A549 (cell line): Measurements from ENCODE around the gene ZNF385D. TPM values are rescaled to one million over a fixed set of nuclear protein-coding genes. Genes with fewer than 3 reads are reported as not detected.

Experiments
- ATAC-seq, 2 experiments: fragments of 200-7000 bp in 1 of 2; fragments of >200 bp in 1 of 2; cut with Nextera tagmentation in 1 of 2; cut with Tn5 transposase in 1 of 2; 3 replicates each; pipeline versions ENCODE4 v1.8.0 to v1.9.1; 2018 to 2020; ENCODE audit warnings: mild to moderate bottlenecking in 1 of 2, moderate library complexity in 1 of 2
- CTCF ChIA-PET: fragments of 300-600 bp; sonication (Branson Sonifier 250); formaldehyde crosslinking; extraction: SDS; loops from one replicate; lab custom pipeline; 2021; ENCODE audit warnings: antibody characterized with exemption, inconsistent platforms; lab: Yijun Ruan, JAX
- POLR2A ChIA-PET: fragments of 350-600 bp; formaldehyde crosslinking; extraction: SDS; loops from one replicate; lab custom pipeline; 2021; ENCODE audit warnings: antibody characterized with exemption, inconsistent platforms; lab: Yijun Ruan, JAX
- DNase-seq, 2 experiments: peaks; one replicate each; pipeline versions ENCODE4 v3.0.0 to v3.0.0-alpha.2; 2011 to 2016; ENCODE audit warnings: low read depth in 1 of 2, low spot score in 1 of 2
- FAIRE-seq: peaks from 2 replicates; lab custom pipeline; 2011; peaks lifted over from hg19 to GRCh38; lab: Jason Lieb, UNC
- H3K27ac ChIP-seq, 2 experiments: fragments of >200 bp; sonication (Bioruptor Twin); formaldehyde crosslinking; 3 replicates each; pipeline ENCODE4 v1.5.1; 2016 to 2017
- H3K4me1 ChIP-seq: fragments of >200 bp; sonication (Bioruptor Twin); formaldehyde crosslinking; 3 replicates; pipeline ENCODE4 v1.6.1; 2016
- H3K4me2 ChIP-seq: fragments of >200 bp; sonication (Bioruptor Twin); formaldehyde crosslinking; 3 replicates; pipeline ENCODE4 v1.6.1; 2016
- H3K4me3 ChIP-seq: fragments of >200 bp; sonication (Bioruptor Twin); formaldehyde crosslinking; 3 replicates; pipeline ENCODE4 v1.5.1; 2016
- H3K9me3 ChIP-seq: fragments of >200 bp; sonication (Bioruptor Twin); formaldehyde crosslinking; 3 replicates; pipeline ENCODE4 v1.6.1; 2016
- BHLHE40 ChIP-seq: IDR thresholded peaks from 2 replicates; pipeline ENCODE4 v1.6.1; 2012; ENCODE audit warnings: low read depth, low read length, inconsistent platforms
- CEBPB ChIP-seq, 2 experiments: fragments of >200 bp in 1 of 2; sonication (Bioruptor Twin) in 1 of 2; formaldehyde crosslinking in 1 of 2; IDR thresholded peaks; 2 replicates each; pipeline ENCODE4 v1.6.1; 2012 to 2016
- CHD2 ChIP-seq: fragments of 150-350 bp; IDR thresholded peaks from 2 replicates; pipeline ENCODE4 v1.6.1; 2014; ENCODE audit warnings: low read length; ENCODE audit not compliant: partially characterized antibody
- CTCF ChIP-seq: fragments of >200 bp; sonication (Bioruptor Twin); formaldehyde crosslinking; IDR thresholded peaks from 3 replicates; pipeline ENCODE4 v1.5.1; 2016
- EHMT2 ChIP-seq: fragments of 200-600 bp; sonication (generic); IDR thresholded peaks from 2 replicates; pipeline ENCODE4 v1.6.1; 2016; ENCODE audit warnings: antibody characterized with exemption, low read depth, mild to moderate bottlenecking, moderate library complexity
- EP300 ChIP-seq, 2 experiments: fragments of >200 bp; sonication (Bioruptor Twin); formaldehyde crosslinking; IDR thresholded peaks; 2 replicates in 1 of 2; 3 replicates in 1 of 2; pipeline ENCODE4 v1.6.1; 2016 to 2017
- FOXS1 ChIP-seq: fragments of 250-450 bp; sonication (Bioruptor Pico); IDR thresholded peaks from 2 replicates; pipeline ENCODE4 v1.5.0; 2020; ENCODE audit warnings: mild to moderate bottlenecking, moderate library complexity
- HDAC2 ChIP-seq: fragments of 200-600 bp; sonication (generic); IDR thresholded peaks from 2 replicates; pipeline ENCODE4 v1.6.1; 2016
- HMGXB4 ChIP-seq: fragments of 250-450 bp; sonication (Bioruptor Pico); IDR thresholded peaks from 2 replicates; pipeline ENCODE4 v1.5.0; 2021; ENCODE audit warnings: mild to moderate bottlenecking, moderate library complexity, borderline replicate concordance
- HOXB13 ChIP-seq: fragments of 250-450 bp; sonication (Bioruptor Pico); IDR thresholded peaks from 2 replicates; pipeline ENCODE4 v1.5.0; 2020; ENCODE audit warnings: low read depth, mild to moderate bottlenecking, moderate library complexity
- JUNB ChIP-seq: fragments of >200 bp; sonication (Bioruptor Twin); formaldehyde crosslinking; IDR thresholded peaks from 2 replicates; pipeline ENCODE4 v1.6.1; 2016
- MAZ ChIP-seq: fragments of 150-350 bp; IDR thresholded peaks from 2 replicates; pipeline ENCODE4 v1.6.1; 2014; ENCODE audit warnings: antibody characterized with exemption, low read depth, low read length, borderline replicate concordance
- PBX3 ChIP-seq: IDR thresholded peaks from 2 replicates; pipeline ENCODE4 v1.6.1; 2012
- PHF8 ChIP-seq: fragments of 200-600 bp; sonication (generic); IDR thresholded peaks from 2 replicates; pipeline ENCODE4 v1.6.1; 2016; ENCODE audit warnings: low read depth, mild to moderate bottlenecking, antibody characterized with exemption, moderate library complexity, borderline replicate concordance
- RAD21 ChIP-seq, 2 experiments: fragments of >200 bp in 1 of 2; sonication (Bioruptor Twin) in 1 of 2; formaldehyde crosslinking in 1 of 2; IDR thresholded peaks in 1 of 2; conservative IDR thresholded peaks in 1 of 2; 2 replicates in 1 of 2; 3 replicates in 1 of 2; pipeline ENCODE4 v1.6.1; 2012 to 2018; ENCODE audit warnings: inconsistent platforms in 1 of 2
- RNF2 ChIP-seq: fragments of 200-600 bp; sonication (generic); IDR thresholded peaks from 2 replicates; pipeline ENCODE4 v1.6.1; 2016; ENCODE audit warnings: low read depth, mild to moderate bottlenecking, antibody characterized with exemption, moderate library complexity, borderline replicate concordance
- SMC3 ChIP-seq: fragments of >200 bp; sonication (Bioruptor Twin); formaldehyde crosslinking; IDR thresholded peaks from 3 replicates; pipeline ENCODE4 v1.6.1; 2018; ENCODE audit warnings: inconsistent platforms
- TFCP2L1 ChIP-seq: fragments of 250-450 bp; sonication (Bioruptor Pico); IDR thresholded peaks from 2 replicates; pipeline ENCODE4 v1.5.0; 2021; ENCODE audit warnings: mild to moderate bottlenecking
- TP53 ChIP-seq: fragments of 250-450 bp; sonication (Bioruptor Pico); IDR thresholded peaks from 2 replicates; pipeline ENCODE4 v1.5.0; 2021; ENCODE audit warnings: mild to moderate bottlenecking, moderate library complexity
- ZC3H11A ChIP-seq: fragments of 450-650 bp; IDR thresholded peaks from 2 replicates; pipeline ENCODE4 v1.6.1; 2014; ENCODE audit warnings: antibody characterized with exemption, mild to moderate bottlenecking
- ZSCAN20 ChIP-seq: fragments of 250-450 bp; sonication (Bioruptor Pico); IDR thresholded peaks from 2 replicates; pipeline ENCODE4 v1.8.0; 2022; ENCODE audit warnings: mild to moderate bottlenecking, moderate library complexity
- WGBS: methylation state at CpG from one replicate; pipeline ENCODE4 v1.1.6; 2017; ENCODE audit errors: missing lambda C conversion rate; 5-methylcytosine and 5-hydroxymethylcytosine counted together
- polyA plus RNA-seq, 4 experiments: library from polyadenylated mRNA; depleted of rRNA in 3 of 4; stranded (reverse); fragments of >200 nt; fragmentation: RNase III in 1 of 4; extraction: RNeasy Plus Mini Kit Qiagen cat#74134 plus additional on column Dnase treatment in 1 of 4; gene quantifications; 2 replicates in 3 of 4; 3 replicates in 1 of 4; pipeline ENCODE4 v1.2.3, GENCODE V29; 2011 to 2017

The ZNF385D gene
- polyA plus RNA-seq, 2 of the 4 experiments (the other 2 are of a cell fraction) = not detected

GRCh38 chr3:21449738-21450137, 301.3 kb downstream of the ZNF385D start (continued):
- TF ChIP-seq JUNB (no peak), TP53 (CRISPR knock-in tag) (no peak), ZC3H11A (no peak), HDAC2 (no peak), EHMT2 (no peak), RNF2 (no peak), CEBPB (IDR thresholded peaks at IDR 0.05) (no peak), PBX3 (no peak)

- FAIRE-seq (no peak), ATAC-seq (no peak), DNase-seq (no peak)
- Histone ChIP-seq H3K9me3 (no peaks in the 10 kb centered on the region), H3K27ac (no peak overlapping the region), H3K4me1 (no peaks in the 10 kb centered on the region), H3K4me2 (no peak overlapping the region), H3K4me3 (no peak overlapping the region)
- 3% methylated on average over 4 of the region's 4 CpGs for WGBS
- POLR2A ChIA-PET = no interaction called here
- no peak for TF ChIP-seq EP300 (IDR thresholded peaks at IDR 0.05)
- CTCF ChIA-PET = interaction anchor here (0.6 kb wide), 1 partner anchor 342 kb away, joined by 3 read pairs; no protein-coding TSS in a partner anchor
Observed at GRCh38 chr3:21447476-21448151, 303.4 kb downstream of the ZNF385D start.

GRCh38 chr3:21446945-21447475, 304.0 kb downstream of the ZNF385D start:
- no peak overlapping the region for H3K4me3 ChIP-seq
- POLR2A ChIA-PET = no interaction called here
- FAIRE-seq = no peak

GRCh38 chr3:21446027-21446426, 305.0 kb downstream of the ZNF385D start:
- no peak for ATAC-seq
- POLR2A ChIA-PET = no interaction called here

More at GRCh38 chr3:21446945-21447475, 304.0 kb downstream of the ZNF385D start:
- Histone ChIP-seq H3K27ac (no peak overlapping the region), H3K4me1 (no peaks in the 10 kb centered on the region), H3K9me3 (no peaks in the 10 kb centered on the region), H3K4me2 (no peak overlapping the region)
- CTCF ChIA-PET = interaction anchor here (0.6 kb wide), 1 partner anchor 342 kb away, joined by 3 read pairs; no protein-coding TSS in a partner anchor
- ATAC-seq (no peak), DNase-seq (no peak)
- 8% methylated on average over 2 of the region's 2 CpGs for WGBS
- TF ChIP-seq EP300 (IDR thresholded peaks at IDR 0.05) = no peak
- no peak for TF ChIP-seq CTCF

GRCh38 chr3:21441821-21442220, 309.2 kb downstream of the ZNF385D start:
- Histone ChIP-seq H3K4me1 (no peaks in the 10 kb centered on the region), H3K4me3 (no peak overlapping the region), H3K9me3 (no peaks in the 10 kb centered on the region), H3K4me2 (no peak overlapping the region), H3K27ac (no peak overlapping the region)
- POLR2A ChIA-PET = no interaction called here
- WGBS = 6% methylated on average over 3 of the region's 3 CpGs
- DNase-seq = no peak
- ATAC-seq = no peak
- no peak for FAIRE-seq
- CTCF ChIA-PET = no interaction called here
- no peak for TF ChIP-seq HOXB13 (CRISPR knock-in tag)
- TF ChIP-seq ZSCAN20 (CRISPR knock-in tag) = no peak
- no peak for TF ChIP-seq TFCP2L1 (CRISPR knock-in tag)
- TF ChIP-seq RAD21 (conservative IDR thresholded peaks at IDR 0.05 in 1 of 2, IDR thresholded peaks at IDR 0.05 in 1 of 2) = no peak
- TF ChIP-seq EP300 (IDR thresholded peaks at IDR 0.05) = no peak
- no peak for TF ChIP-seq MAZ
- TF ChIP-seq CHD2 = no peak
- no peak for TF ChIP-seq PHF8
- TF ChIP-seq FOXS1 = no peak
- TF ChIP-seq BHLHE40 = no peak
- no peak for TF ChIP-seq HMGXB4 (CRISPR knock-in tag)
- no peak for TF ChIP-seq SMC3
- TF ChIP-seq EHMT2 = no peak

More at GRCh38 chr3:21446027-21446426, 305.0 kb downstream of the ZNF385D start:
- CTCF ChIA-PET = interaction anchor here (0.6 to 0.7 kb wide), 2 partner anchors 26 to 219 kb away, joined by 3 read pairs; no protein-coding TSS in a partner anchor
- FAIRE-seq = no peak
- TF ChIP-seq SMC3 (no peak), FOXS1 (no peak)
- H3K4me3 ChIP-seq = no peak overlapping the region
- no peaks in the 10 kb centered on the region for H3K4me1 ChIP-seq
- no peak overlapping the region for H3K27ac ChIP-seq
- WGBS = 3% methylated on average over 3 of the region's 3 CpGs
- no peak overlapping the region for H3K4me2 ChIP-seq
- no peaks in the 10 kb centered on the region for H3K9me3 ChIP-seq
- no peak for DNase-seq
